ENCODE measurements around the gene RBKS. TPM values are rescaled to one million over a fixed set of nuclear protein-coding genes. Genes with fewer than 3 reads are reported as not detected.

The RBKS gene
- total and polyA plus RNA-seq, 2 of the 13 experiments (the other 11 are each of a cell fraction or from before 2014, with no cell fraction given) = 7.7 to 8.3 TPM

- ChIA-PET CTCF (ENCODE audit: low intra/inter-chr PET ratio, low total read pairs) (no interaction called here), POLR2A (no interaction called here)
- Histone ChIP-seq H3K4me1 (ENCODE audit: insufficient read depth, low read length) (no peaks in the 10 kb centered on the region), H3K9me3 (ENCODE audit: low read length) (no peaks in the 10 kb centered on the region), H3K27me3 (ENCODE audit: control insufficient read depth in 1 of 2, insufficient read depth in 2 of 2, low read length in 2 of 2) (no peaks in the 10 kb centered on the region), H3K36me3 (replicated peaks in 1 of 2; ENCODE audit: control insufficient read depth in 1 of 2, insufficient read depth in 2 of 2, low read length in 2 of 2) (no peaks in the 10 kb centered on the region), H3K4me3 (replicated peaks in 1 of 3; ENCODE audit: insufficient read depth in 1 of 3, low read depth in 2 of 3, low read length in 3 of 3) (no peak overlapping the region), H2AFZ (ENCODE audit: low read length) (no peak overlapping the region), H3K79me2 (ENCODE audit: insufficient read depth, low read length) (no peaks in the 10 kb centered on the region), H3K27ac (ENCODE audit: extremely low read length, insufficient read depth, low read length) (no peak overlapping the region), H4K20me1 (ENCODE audit: insufficient read depth, low read length) (no peaks in the 10 kb centered on the region), H3K9ac (ENCODE audit: insufficient read depth, low read depth, low read length) (no peak overlapping the region), H3K4me2 (ENCODE audit: low read depth, low read length) (no peak overlapping the region)
- TF ChIP-seq THAP11 (CRISPR knock-in tag; IDR thresholded peaks at IDR 0.05) (no peak), EHMT2 (IDR thresholded peaks at IDR 0.05; ENCODE audit: borderline replicate concordance, low read depth, low read length) (no peak)
- intact Hi-C loops (cut with micrococcal nuclease; ENCODE audit: unreplicated experiment) (no loop called here), in situ Hi-C loops (cut with HindIII; ENCODE audit: extremely low pct_ligation_motif_present, low pct_unique_long_range_greater_than_20kb) (no loop called here)
- 100% methylated on average over 3 of the region's 3 CpGs for WGBS (ENCODE audit: low lambda C conversion rate)
- BruUV-seq (replicated peaks) = no TSS peak
- ATAC-seq = no peak
- no peak for FAIRE-seq
- no peak for DNase-seq (ENCODE audit: low spot score)
Observed at GRCh38 chr2:27829791-27830190, 60.4 kb downstream of the RBKS start.

GRCh38 chr2:27828305-27828704 is 61.9 kb downstream of the RBKS start:
- 0 out of 5 replicates have a peak, but pooled peaks cover 0 to 3% of the 10 kb centered on the region in 2 experiments for H3K36me3 ChIP-seq (replicated peaks in 1 of 2; ENCODE audit: control insufficient read depth in 1 of 2, insufficient read depth in 2 of 2, low read length in 2 of 2)
- H3K79me2 ChIP-seq (ENCODE audit: insufficient read depth, low read length) = no peaks in the 10 kb centered on the region
- ChIA-PET CTCF (ENCODE audit: low intra/inter-chr PET ratio, low total read pairs) (no interaction called here), POLR2A (no interaction called here)
- H3K4me2 ChIP-seq (ENCODE audit: low read depth, low read length) = no peak overlapping the region
- no peak for TF ChIP-seq ZNF879 (CRISPR knock-in tag; IDR thresholded peaks at IDR 0.05)
- no peak for TF ChIP-seq ZNF281 (CRISPR knock-in tag; IDR thresholded peaks at IDR 0.05; ENCODE audit: borderline replicate concordance)
- no peak for TF ChIP-seq ATAD3A (CRISPR knock-in tag; IDR thresholded peaks at IDR 0.05)
- TF ChIP-seq PAX8 (CRISPR knock-in tag; IDR thresholded peaks at IDR 0.05; ENCODE audit: borderline replicate concordance) = no peak
- no peak overlapping the region for H2AFZ ChIP-seq (ENCODE audit: low read length)
- no peaks in the 10 kb centered on the region for H3K27me3 ChIP-seq (ENCODE audit: control insufficient read depth in 1 of 2, insufficient read depth in 2 of 2, low read length in 2 of 2)
- H3K9ac ChIP-seq (ENCODE audit: insufficient read depth, low read depth, low read length) = no peak overlapping the region
- 0 out of 2 replicates have a peak, but pooled peaks cover 4% of the 10 kb centered on the region for H3K9me3 ChIP-seq (ENCODE audit: low read length)
- no TSS peak for BruUV-seq (replicated peaks)
- intact Hi-C loops (cut with micrococcal nuclease; ENCODE audit: unreplicated experiment) = no loop called here
- no peak for ATAC-seq
- H3K4me3 ChIP-seq (replicated peaks in 1 of 3; ENCODE audit: insufficient read depth in 1 of 3, low read depth in 2 of 3, low read length in 3 of 3) = no peak overlapping the region
- FAIRE-seq = no peak
- H3K4me1 ChIP-seq (ENCODE audit: insufficient read depth, low read length) = no peaks in the 10 kb centered on the region
- DNase-seq (ENCODE audit: low spot score) = no peak
- H3K27ac ChIP-seq (ENCODE audit: extremely low read length, insufficient read depth, low read length) = no peak overlapping the region
- H4K20me1 ChIP-seq (ENCODE audit: insufficient read depth, low read length) = no peaks in the 10 kb centered on the region
- in situ Hi-C loops (cut with HindIII; ENCODE audit: extremely low pct_ligation_motif_present, low pct_unique_long_range_greater_than_20kb) = no loop called here
- WGBS (ENCODE audit: low lambda C conversion rate) = 71% methylated on average over 1 of the region's 1 CpG

Data from HepG2 (cell line).